Activated CD4-positive, alpha-beta T cell treated with anti-CD3 and anti-CD28 coated beads for 4 hours (primary cell): ENCODE measurements around the gene PTCD2.
A peak's percentile ranks its signal among the peaks of the same experiment; 100 is the strongest.
"Not testable (repeated sequence)": the region's sequence is repeated elsewhere in the genome, so short reads cannot be mapped to it uniquely, and the experiment has no call there.

Source experiments
- DNase-seq, 2 donors: peaks; one replicate each; pipeline ENCODE4 v3.0.0-alpha.2; 2020

The PTCD2 gene

GRCh38 chr5:72319976-72320752 lies at the start of gene PTCD2, which contains the start of gene MRPS27:
Gene PTCD2, plus strand, starts transcription at chr5:72320373. Its CDS starts 10 bp downstream, at chr5:72320383.
Gene MRPS27, minus strand, starts transcription at chr5:72320240. Its CDS starts 19 bp downstream, at chr5:72320221.
- DNase-seq, result peak; percentile 93 to 95

GRCh38 chr5:72271702-72272101 lies 48.5 kb upstream of the PTCD2 start:
- DNase-seq, result no peak

DNA sequence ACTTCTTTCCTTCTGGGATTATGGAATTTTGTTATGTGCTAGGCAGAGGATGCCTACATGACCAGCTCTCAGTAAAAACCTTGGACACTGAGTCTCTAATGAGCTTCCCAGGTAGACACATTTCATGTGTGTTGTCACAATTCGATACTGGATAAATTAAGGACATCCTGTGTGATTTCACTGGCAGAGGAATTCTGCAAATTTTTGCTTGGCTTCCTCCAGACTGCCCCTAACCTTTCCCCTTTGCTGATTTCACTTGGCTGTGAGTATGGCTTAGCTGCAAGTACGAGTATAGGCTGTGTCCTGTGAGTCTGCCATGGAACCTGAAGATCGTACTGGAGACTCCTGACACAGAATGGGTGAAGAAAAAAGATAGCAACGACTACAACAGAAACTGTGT lies 47.8 kb upstream of the PTCD2 start:
- no peak for DNase-seq

DNA sequence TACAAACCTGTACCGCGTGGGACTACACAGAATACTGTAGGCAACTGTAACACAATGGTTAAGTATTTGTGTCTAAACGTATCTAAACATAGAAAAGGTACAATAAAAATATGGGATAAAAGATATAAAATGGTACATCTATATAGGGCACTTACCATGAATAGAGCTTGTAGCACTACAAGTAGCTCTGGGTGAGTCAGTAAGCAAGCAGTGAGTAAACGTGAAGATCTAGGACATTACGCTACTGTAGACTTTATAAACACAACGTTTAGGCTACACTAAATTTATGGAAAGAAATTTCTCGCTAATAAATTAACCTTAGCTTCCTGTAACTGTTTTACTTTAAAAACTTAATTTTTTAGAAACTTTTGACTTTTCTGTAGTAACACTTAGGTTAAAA lies 46.6 kb upstream of the PTCD2 start:
- no peak for DNase-seq

DNA sequence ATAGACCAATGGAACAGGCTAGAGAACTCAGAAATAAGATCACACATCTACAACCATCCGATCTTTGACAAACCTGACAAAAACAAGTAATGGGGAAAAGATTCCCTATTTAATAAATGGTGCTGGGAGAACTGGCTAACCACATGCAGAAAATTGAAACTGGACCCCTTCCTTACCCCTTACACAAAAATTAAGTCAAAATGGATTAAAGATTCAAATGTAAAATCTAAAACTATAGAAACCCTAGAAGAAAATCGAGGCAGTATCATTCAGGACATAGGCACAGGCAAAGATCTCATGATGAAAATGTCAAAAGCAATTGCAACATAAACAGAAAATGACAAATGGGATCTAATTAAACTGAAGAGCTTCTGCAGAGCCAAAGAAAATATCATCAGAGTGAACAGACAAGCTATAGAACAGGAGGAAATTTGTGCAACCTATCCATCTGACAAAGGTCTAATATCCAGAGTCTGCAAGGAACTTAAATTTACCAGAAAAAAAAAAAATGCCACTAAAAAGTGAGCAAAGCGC lies 43.9 kb upstream of the PTCD2 start:
- DNase-seq, result no peak

DNA sequence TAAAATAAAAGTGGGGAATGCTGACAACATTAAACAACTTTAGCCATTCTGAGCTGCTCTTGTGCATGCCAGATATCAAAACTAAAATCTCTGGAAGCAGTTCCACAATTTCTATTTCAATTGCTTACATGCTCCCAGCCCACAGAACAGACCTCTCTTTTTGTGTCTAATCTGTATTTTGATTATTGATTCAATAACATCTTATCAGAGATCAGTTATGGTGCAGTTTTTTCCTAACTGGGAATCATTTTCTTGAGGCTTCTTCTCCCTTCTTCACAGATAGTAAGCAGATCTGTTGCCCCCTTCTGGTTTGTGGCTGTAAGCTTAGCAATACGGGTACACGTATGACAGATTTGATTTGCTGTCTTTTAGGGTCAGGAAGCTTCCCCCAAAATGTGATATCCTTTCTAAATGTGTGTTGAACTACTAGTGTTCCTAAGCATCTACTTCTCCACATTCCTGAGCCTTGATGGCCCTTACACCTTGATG lies 39.5 kb upstream of the PTCD2 start:
- DNase-seq, result no peak

DNA sequence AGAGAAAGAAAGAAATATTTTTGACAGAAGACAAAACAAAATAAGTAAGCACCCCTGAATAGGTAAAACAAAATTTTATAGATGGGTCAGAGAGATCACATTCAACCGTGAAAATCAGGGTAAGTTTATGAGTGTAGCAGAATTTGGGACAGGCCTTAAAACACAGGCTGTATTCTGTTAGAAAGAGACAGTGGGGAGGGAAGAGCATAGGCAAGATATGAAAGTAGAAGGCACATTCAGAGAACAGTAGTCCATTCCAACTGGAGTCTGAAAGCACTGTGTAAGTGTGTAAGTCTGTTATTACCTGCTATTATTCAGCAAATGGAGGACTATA lies 38.8 kb upstream of the PTCD2 start:
- DNase-seq, result no peak

DNA sequence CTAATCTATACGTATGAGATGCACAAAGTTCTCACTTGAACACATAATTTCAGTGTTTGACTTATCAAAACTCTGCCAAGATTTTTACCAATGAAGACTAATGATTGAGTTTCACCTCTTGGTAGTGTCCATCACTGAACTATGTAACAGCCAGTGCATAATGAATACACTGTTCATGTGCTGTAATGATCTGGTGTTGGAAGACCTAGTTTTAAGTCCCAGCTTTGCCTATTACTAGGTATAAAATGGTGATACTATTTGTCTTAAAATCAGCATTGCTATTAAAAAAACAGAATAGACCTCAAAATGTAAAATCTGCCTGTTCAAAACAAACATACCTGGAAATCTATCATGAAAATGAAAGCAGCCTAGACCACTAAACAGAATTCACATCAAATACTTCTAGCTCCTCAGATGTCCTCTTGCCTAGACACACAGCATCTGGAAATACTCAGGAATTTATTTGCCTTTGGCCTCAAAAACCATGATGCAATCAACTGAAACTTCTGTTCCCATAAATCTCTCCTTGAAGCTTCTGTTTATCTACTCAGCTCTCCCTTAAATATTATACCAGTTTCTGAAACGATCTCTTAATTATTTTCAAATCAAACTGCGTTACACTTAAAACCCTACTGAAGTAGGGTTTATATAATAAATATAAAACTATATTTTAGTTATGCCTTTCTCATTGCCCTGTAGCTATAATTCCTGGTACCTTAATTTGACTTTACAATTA lies 38.2 kb upstream of the PTCD2 start:
- no peak for DNase-seq

GRCh38 chr5:72282878-72283277 lies 37.3 kb upstream of the PTCD2 start:
- DNase-seq, result no peak

- DNase-seq, result no peak
These were observed 36.8 kb upstream of the PTCD2 start for GRCh38 chr5:72283358-72283757.

- DNase-seq, result no peak
These were observed 35.4 kb upstream of the PTCD2 start for GRCh38 chr5:72284559-72285423.

GRCh38 chr5:72285424-72285821 lies 34.8 kb upstream of the PTCD2 start:
- no peak for DNase-seq

DNA sequence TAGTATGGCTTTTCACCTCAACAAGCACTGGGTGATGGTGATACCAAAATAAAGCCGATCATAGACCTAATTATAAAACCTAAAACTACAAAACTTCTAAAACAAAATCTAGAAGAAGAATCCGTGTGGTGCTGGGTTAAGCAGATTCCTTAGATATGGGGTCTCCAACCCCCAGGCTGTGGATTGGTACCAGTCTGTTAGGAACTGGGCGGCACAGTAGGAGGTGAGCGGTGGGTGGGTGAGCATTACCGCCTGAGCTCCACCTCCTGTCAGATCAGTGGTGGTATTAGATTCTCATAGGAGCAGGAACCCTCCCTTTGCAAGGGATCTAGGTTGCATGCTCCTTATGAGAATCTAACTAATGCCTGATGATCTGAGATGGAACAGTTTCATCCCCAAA lies 33.4 kb upstream of the PTCD2 start:
- no peak for DNase-seq

- DNase-seq, result no peak
These were observed 31.2 kb upstream of the PTCD2 start for GRCh38 chr5:72288924-72289323.

GRCh38 chr5:72290356-72291133 lies 29.6 kb upstream of the PTCD2 start:
- no peak for DNase-seq

DNA sequence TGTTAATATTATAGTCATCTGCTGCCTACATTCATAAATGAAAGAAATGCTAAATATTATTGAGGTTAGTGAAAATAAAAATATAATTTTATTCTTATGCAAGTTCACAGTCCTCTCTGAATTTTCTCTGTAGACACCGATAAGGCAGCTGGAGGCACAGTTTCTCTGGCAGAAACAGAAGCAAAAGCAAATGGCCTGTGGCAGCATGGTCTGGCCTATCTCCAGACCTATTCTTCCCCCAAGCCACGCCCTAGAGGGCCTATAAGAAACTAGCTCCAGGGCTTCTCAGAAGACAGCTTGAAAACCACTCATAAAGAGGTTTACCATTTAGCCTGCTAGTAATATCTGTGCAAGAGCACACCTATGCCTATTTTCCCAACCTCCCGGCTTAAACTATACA lies 28.6 kb upstream of the PTCD2 start:
- no peak for DNase-seq

DNA sequence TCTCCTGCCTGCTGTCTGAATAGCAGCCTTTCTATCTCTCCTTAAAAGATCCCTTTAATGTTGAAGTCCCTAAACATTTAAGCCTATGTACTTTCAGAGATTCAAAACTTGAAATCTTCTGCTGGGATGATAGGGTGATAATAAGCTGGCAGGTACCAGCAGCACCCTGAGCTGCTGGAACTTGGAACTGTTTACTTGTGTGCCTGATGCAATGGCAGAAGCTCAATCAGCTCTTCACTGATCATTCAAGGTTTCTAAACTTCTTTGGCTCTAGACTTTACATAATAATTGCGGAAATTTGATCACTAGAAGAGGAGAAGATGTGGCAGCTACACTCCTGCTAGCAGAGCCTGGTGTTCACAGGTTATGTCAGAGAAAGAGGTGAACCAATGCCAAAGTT lies 27.8 kb upstream of the PTCD2 start:
- DNase-seq, result no peak

DNA sequence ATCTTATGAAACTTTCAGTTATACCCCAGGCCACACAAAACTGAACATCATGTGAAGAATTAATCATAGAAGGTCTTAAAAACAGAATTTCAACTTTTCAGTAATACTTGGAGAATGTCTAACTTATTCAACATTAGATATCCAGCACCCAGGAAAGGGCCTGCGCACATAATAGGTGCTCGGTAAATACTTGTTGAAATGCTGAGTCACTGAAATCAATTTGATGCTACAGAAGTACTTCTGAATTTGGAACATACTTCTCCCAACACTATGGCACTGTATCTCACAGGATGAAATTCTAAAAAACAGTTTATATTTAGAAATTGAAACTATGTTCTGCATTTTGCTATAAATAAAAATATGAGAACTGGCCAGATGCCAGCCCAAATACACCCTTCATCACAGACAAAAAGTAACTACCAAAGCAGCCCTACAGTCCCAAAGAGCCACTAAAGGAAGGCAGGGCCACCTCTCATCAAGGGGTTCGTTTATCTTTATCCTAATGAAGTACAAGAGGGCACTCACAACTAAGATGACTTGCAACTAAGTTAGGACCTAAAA lies 26.6 kb upstream of the PTCD2 start:
- no peak for DNase-seq

DNA sequence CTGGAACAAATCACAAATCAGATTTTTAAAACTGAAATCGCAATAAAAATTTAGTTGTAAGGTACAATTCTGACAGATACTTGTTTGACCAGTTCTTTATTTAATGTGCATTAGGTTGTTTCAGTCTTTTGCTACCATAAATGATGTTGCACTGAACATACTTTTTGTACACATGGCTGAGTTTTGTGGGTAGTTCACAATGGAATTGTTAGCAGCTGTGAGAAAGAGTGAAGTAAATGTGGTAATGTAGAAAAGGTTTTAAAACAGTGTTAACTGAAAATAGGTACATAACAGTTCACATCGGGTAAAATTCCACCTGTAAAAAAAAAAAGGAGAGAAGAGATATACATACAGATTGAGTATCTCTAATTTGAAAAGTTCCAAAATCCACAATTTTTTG lies 25.7 kb upstream of the PTCD2 start:
- no peak for DNase-seq

DNA sequence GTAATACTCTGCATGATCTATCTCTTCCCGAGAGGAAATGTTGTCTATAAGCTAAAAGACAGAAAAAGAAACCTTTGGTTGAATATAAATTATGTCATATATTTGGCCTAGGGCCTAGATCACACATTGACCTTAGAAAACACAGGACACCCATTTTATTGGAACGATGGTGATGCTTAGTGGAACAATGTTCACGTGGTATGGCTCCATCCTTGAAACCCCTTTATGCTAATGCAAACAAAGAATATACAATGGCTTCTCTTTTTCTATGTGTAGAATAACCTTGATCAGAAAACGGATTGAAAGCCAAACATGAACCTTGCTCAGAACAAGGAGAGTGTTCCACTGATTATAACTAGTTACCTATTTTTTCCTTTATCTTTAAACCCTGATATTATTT lies 24.6 kb upstream of the PTCD2 start:
- no peak for DNase-seq

DNA sequence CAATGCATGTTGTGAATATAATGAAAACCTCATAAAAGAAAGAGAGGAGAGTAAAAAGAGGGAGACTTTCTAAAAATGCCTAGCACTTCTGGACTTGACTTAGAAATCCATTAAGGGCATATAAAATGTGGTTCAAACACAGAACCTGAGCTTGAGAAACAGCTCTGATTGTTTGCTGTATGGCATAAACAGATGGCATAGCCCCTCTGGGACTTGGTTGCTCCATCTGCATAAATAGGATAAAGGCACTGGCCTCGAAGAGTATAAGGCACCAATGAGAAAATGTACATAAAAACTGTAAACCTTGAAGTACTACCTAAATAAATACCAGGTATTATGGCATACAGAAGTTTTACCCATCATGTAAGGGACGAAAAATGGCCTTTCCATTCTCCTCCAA lies 23.9 kb upstream of the PTCD2 start:
- no peak for DNase-seq

DNA sequence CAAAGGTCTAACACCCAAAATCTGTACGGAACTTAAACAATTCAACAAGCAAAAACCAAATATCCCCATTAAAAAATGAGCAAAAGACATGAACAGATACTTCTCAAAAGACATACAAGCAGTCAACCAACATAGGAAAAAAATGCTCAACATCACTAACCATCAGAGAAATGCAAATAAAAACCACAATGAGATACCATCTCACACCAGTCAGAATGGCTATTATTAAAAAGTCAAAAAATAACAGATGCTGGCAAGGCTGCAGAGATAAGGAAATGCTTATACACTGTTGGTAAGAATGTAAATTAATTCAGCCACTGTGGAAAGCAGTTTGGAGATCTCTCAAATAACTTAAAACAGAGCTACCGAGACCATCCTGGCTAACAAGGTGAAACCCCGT lies 22.0 kb upstream of the PTCD2 start:
- DNase-seq, result not testable (repeated sequence)
